HepG2 (cell line): ENCODE measurements around the gene STK10.

Experiments used
- E2F5 ChIP-seq: sonication (generic); formaldehyde crosslinking; conservative IDR thresholded peaks from 2 replicates; pipeline ENCODE4 v1.4.0; 2020; ENCODE audit warnings: missing genetic modification reagents
- JUND ChIP-seq: sonication (generic); formaldehyde crosslinking; IDR thresholded peaks from 2 replicates; pipeline ENCODE4 v1.8.0; 2022; ENCODE audit warnings: mild to moderate bottlenecking, missing genetic modification reagents
- MAZ ChIP-seq, 2 experiments: sonication (generic) in 1 of 2; formaldehyde crosslinking in 1 of 2; IDR thresholded peaks; 2 replicates each; pipeline versions ENCODE4 v1.5.0 to v1.6.1; 2012 to 2020; ENCODE audit warnings: low read depth in 2 of 2, mild to moderate bottlenecking in 2 of 2, borderline replicate concordance in 1 of 2, improper control_type of control experiment in 1 of 2, low read length in 1 of 2, missing genetic modification reagents in 1 of 2, moderate library complexity in 1 of 2
- RAD21 ChIP-seq: fragments of 450-650 bp; formaldehyde crosslinking; IDR thresholded peaks from 2 replicates; pipeline ENCODE4 v1.5.0; 2020; ENCODE audit warnings: mild to moderate bottlenecking
- TP53 ChIP-seq: sonication (generic); formaldehyde crosslinking; conservative IDR thresholded peaks from 2 replicates; pipeline ENCODE4 v1.4.0; 2020; ENCODE audit warnings: missing genetic modification reagents
- USF2 ChIP-seq, 2 experiments: sonication (generic) in 1 of 2; formaldehyde crosslinking in 1 of 2; IDR thresholded peaks; 2 replicates each; pipeline versions ENCODE4 v1.5.1 to v1.6.1; 2011 to 2020; ENCODE audit warnings: borderline replicate concordance in 1 of 2, low read depth in 1 of 2, low read length in 1 of 2, mild to moderate bottlenecking in 1 of 2, missing genetic modification reagents in 1 of 2, moderate library complexity in 1 of 2
- ZBTB1 ChIP-seq: sonication (generic); formaldehyde crosslinking; IDR thresholded peaks from 2 replicates; pipeline ENCODE4 v1.4.0; 2020; ENCODE audit warnings: missing genetic modification reagents, borderline replicate concordance
- ZNF891 ChIP-seq: sonication (generic); formaldehyde crosslinking; IDR thresholded peaks from 2 replicates; pipeline ENCODE4 v1.5.0; 2020; ENCODE audit warnings: mild to moderate bottlenecking, missing genetic modification reagents

- no peak for TF ChIP-seq TP53
- TF ChIP-seq E2F5 (CRISPR knock-in tag), result no peak
- TF ChIP-seq JUND (CRISPR knock-in tag), result no peak
- TF ChIP-seq RAD21 (CRISPR knock-in tag), result no peak
- no peak for TF ChIP-seq MAZ (IDR thresholded peaks at IDR 0.05; ENCODE audit: borderline replicate concordance, low read depth, low read length)
- no peak for TF ChIP-seq MAZ (CRISPR knock-in tag; IDR thresholded peaks at IDR 0.05; ENCODE audit: low read depth)
- TF ChIP-seq ZBTB1 (CRISPR knock-in tag), result no peak
- no peak for TF ChIP-seq USF2 (IDR thresholded peaks at IDR 0.05; ENCODE audit: low read depth, low read length)
- TF ChIP-seq USF2 (CRISPR knock-in tag; IDR thresholded peaks at IDR 0.05; ENCODE audit: borderline replicate concordance), result no peak
- TF ChIP-seq ZNF891, result no peak
These were observed 16.9 kb downstream of the STK10 start for GRCh38 chr5:172171118-172171517.
